ENCODE results near the gene FXYD5. TPM values are rescaled to one million over a fixed set of nuclear protein-coding genes. Genes with fewer than 3 reads are reported as not detected.

Gene FXYD5
- total and polyA plus RNA-seq, 8 donors, result 2.6 to 101 (median 16.8) TPM

DNA sequence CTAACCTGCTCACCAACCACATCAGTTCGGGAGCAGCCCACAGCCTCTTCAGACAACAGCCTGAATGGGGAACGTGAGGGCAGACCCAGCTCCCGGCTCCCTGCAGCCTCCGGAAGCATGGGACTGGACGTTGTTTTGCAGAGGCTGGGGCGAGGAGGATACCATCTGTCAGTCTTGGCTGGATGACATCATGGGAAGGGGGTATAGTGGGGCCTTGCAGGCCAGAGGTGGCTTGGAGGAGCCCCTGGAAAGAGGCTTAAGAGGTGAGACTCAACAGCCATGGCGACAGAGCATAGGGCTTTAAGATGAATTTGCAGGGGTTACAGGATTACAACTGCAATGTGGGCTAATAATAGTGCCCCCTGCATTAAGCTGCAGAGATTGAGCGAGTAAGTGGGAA, 37.4 kb upstream of the FXYD5 start:
- WGBS, 2 donors, result 67 to 70% methylated on average over 8 of the region's 8 CpGs
- intact Hi-C loops (cut with DNase I), result no loop called here
- TF ChIP-seq CTCF (IDR thresholded peaks at IDR 0.05), result no peak
- no peak for ATAC-seq
- peak in 1 of 6 donors; percentile 18 for DNase-seq
- Histone ChIP-seq H3K9me3 (no peaks in the 10 kb centered on the region), H3K4me1 (peaks cover 0 to 3% (median 0%) of the 10 kb centered on the region in 3 donors), H3K36me3 (no peaks in the 10 kb centered on the region), H3K27ac (no peak overlapping the region), H3K4me3 (peak overlapping the region in 2 of 4 donors; percentile 41 to 44), H3K27me3 (no peaks in the 10 kb centered on the region)
- FAIRE-seq, result no peak

DNA sequence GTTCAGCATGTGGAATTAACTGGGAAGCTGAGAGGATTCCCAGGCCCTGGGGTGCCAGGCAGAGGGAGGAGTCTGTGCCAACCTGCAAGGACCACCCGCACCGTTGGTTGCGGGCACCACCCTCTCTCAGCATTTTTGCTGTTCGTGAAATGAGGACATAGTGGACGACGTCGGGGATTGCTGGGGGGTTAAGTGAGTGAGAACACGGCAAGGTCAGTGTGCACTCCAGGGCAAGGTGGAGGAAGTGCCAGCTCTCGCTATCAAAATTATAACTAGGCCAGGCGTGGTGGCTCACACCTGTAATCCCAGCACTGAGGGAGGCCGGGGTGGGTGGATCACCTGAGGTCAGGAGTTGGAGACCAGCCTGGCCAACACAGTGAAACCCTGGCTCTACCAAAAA, 36.7 kb upstream of the FXYD5 start:
- intact Hi-C loops (cut with DNase I), result no loop called here
- Histone ChIP-seq H3K36me3 (no peaks in the 10 kb centered on the region), H3K27me3 (no peaks in the 10 kb centered on the region), H3K27ac (no peak overlapping the region), H3K4me1 (peaks cover 0 to 3% (median 0%) of the 10 kb centered on the region in 3 donors), H3K9me3 (no peaks in the 10 kb centered on the region), H3K4me3 (no peak overlapping the region)
- FAIRE-seq (no peak), ATAC-seq (no peak), DNase-seq (peak in 1 of 6 donors; percentile 16)
- WGBS, 2 donors, result 73 to 81% methylated on average over 11 of the region's 11 CpGs
- TF ChIP-seq CTCF (IDR thresholded peaks at IDR 0.05), result no peak

DNA sequence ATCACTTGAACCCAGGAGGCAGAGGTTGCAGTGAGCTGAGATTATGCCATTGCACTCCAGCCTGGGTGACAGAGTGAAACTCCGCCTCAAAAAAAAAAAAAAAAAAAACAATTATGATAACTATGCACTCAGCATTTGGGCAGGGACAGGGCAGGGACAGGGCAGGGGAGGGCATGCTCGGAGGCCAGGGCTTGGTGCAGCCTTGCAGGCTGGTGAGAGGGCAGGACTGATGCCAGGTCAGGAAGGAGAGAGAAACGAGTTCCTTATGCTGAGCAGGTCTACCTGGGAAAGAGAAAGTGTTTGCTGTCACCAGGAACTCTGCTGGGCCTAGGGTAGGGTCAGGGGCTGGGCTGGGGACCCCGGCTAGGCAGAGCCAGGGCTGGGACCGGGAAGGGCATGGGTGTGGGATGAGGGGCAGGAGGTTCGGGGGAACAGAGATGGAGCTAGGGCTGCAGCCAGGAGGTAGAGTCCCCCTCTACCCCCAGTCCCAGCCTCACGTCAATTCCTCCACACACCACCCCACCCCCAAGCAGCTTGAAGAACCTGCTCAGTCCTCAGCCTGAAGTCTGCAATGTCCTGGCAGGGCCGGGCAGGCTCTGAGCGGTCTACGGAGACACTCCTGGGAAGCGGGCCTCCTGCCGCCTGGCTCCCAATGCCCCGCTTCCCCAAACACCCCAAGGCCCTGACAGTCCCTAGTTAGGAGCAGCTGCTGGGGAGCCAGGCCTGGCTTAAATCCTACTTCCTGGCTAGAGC, 36.1 kb upstream of the FXYD5 start:
- no peaks in the 10 kb centered on the region for H3K27me3 ChIP-seq
- no peak overlapping the region for H3K4me3 ChIP-seq
- H3K9me3 ChIP-seq, result no peaks in the 10 kb centered on the region
- H3K27ac ChIP-seq, result no peak overlapping the region
- ATAC-seq (peak in 2 of 4 donors; percentile 10 to 16), DNase-seq (peak in 1 of 6 donors; percentile 28), FAIRE-seq (no peak)
- 83 to 88% methylated on average over 12 to 13 of the region's 13 CpGs for WGBS, 2 donors
- H3K36me3 ChIP-seq, result no peaks in the 10 kb centered on the region
- intact Hi-C loops (cut with DNase I), result no loop called here
- no peak for TF ChIP-seq CTCF (IDR thresholded peaks at IDR 0.05)
- peaks cover 0 to 3% (median 0%) of the 10 kb centered on the region in 3 donors for H3K4me1 ChIP-seq

DNA sequence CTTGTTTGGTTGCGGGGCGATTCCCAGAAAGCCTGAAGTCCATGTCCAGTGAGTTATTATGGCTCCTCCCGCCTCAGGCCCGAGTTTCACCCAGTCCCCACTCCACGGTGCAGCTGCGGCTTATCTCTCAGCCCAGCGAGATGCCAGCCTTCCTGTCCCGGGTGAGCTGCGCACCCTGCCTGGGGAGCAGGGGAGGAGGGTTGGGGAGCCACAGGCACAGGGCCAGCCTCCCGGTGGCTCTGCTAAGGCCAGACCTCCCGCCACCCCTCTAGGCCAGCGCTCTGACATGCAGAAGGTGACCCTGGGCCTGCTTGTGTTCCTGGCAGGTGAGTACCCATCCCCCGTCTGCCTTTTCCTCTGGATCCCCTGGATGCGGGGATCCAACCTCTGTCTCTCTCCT, 35.4 kb upstream of the FXYD5 start:
- ATAC-seq, result no peak
- FAIRE-seq, result no peak
- H3K27ac ChIP-seq, result no peak overlapping the region
- intact Hi-C loops (cut with DNase I), result no loop called here
- no peaks in the 10 kb centered on the region for H3K36me3 ChIP-seq
- H3K4me1 ChIP-seq, result peaks cover 0 to 8% (median 0%) of the 10 kb centered on the region in 3 donors
- H3K27me3 ChIP-seq, result no peaks in the 10 kb centered on the region
- no peak for TF ChIP-seq CTCF (IDR thresholded peaks at IDR 0.05)
- H3K9me3 ChIP-seq, result no peaks in the 10 kb centered on the region
- 71 to 80% methylated on average over 13 to 14 of the region's 14 CpGs for WGBS, 2 donors
- H3K4me3 ChIP-seq, result no peak overlapping the region
- DNase-seq, result no peak

DNA sequence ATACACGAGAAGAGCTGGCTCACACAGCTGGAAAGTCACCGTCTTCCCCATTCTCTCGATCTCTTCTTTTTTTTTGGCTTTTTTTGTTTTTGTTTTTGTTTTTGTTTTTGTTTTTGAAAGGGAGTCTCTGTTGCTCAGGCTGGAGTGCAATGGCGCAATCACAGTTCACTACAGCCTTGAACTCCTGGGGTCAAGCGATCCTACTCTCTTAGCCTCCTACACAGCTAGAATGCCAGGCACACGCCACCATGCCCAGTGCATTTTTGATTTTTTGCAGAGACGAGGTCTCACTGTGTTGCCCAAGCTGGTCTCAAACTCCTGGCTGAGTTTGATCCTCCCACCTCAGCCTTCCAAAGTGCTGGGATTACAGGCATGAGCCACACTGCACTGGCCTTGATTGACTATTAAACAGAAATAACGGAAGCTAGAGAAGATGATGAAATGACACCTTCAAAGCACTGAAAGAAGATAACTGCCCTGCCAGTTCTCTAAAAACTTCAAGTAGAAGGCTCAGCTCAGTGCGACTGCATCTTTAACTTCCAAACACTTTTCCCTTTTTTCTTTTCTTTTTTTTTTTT, 34.9 kb upstream of the FXYD5 start:
- Histone ChIP-seq H3K9me3 (no peaks in the 10 kb centered on the region), H3K4me1 (peaks cover 0 to 8% (median 0%) of the 10 kb centered on the region in 3 donors), H3K27me3 (no peaks in the 10 kb centered on the region), H3K4me3 (no peak overlapping the region), H3K36me3 (no peaks in the 10 kb centered on the region), H3K27ac (no peak overlapping the region)
- intact Hi-C loops (cut with DNase I), result no loop called here
- DNase-seq (no peak), FAIRE-seq (no peak), ATAC-seq (no peak)
- 93% methylated on average over 9 of the region's 9 CpGs for WGBS, 2 donors
- TF ChIP-seq CTCF (IDR thresholded peaks at IDR 0.05), result no peak

Data from pancreas (tissue), 10 donors.